ENCODE results near the gene JUN. TPM values are rescaled to one million over a fixed set of nuclear protein-coding genes. Genes with fewer than 3 reads are reported as not detected.
A peak's percentile ranks its signal among the peaks of the same experiment; 100 is the strongest.

The JUN gene
- total and polyA plus RNA-seq, 2 of the 13 experiments (the other 11 are each of a cell fraction or from before 2014, with no cell fraction given) = 18.2 to 22.3 TPM

GRCh38 chr1:58786184-58786926 is 2.5 kb upstream of the JUN start:
- peak; percentile 93 for TF ChIP-seq ZNF12 (CRISPR knock-in tag; IDR thresholded peaks at IDR 0.05)
- no peak for TF ChIP-seq TBP (CRISPR knock-in tag; IDR thresholded peaks at IDR 0.05)
- TF ChIP-seq ZNF768 (CRISPR knock-in tag; IDR thresholded peaks at IDR 0.05) = peak; percentile 53; the same call in 1 of the 2 replicates
- DNase-seq (ENCODE audit: low spot score) = no peak
- BruUV-seq (replicated peaks) = no TSS peak
- Histone ChIP-seq H2AFZ (ENCODE audit: low read length) (no peak overlapping the region), H3K4me1 (ENCODE audit: insufficient read depth, low read length) (peaks cover 18% of the 10 kb centered on the region), H3K9me3 (ENCODE audit: low read length) (no peaks in the 10 kb centered on the region), H3K27me3 (ENCODE audit: control insufficient read depth in 1 of 2, insufficient read depth in 2 of 2, low read length in 2 of 2) (no peaks in the 10 kb centered on the region; a peak in 1 of 5 replicates), H4K20me1 (ENCODE audit: insufficient read depth, low read length) (peaks cover 23% of the 10 kb centered on the region), H3K79me2 (ENCODE audit: insufficient read depth, low read length) (peaks cover 20% of the 10 kb centered on the region), H3K27ac (ENCODE audit: extremely low read length, insufficient read depth, low read length) (no peak overlapping the region), H3K4me2 (ENCODE audit: low read depth, low read length) (no peak overlapping the region), H3K4me3 (replicated peaks in 1 of 3; ENCODE audit: insufficient read depth in 1 of 3, low read depth in 2 of 3, low read length in 3 of 3) (no peak overlapping the region), H3K9ac (ENCODE audit: insufficient read depth, low read depth, low read length) (no peak overlapping the region), H3K36me3 (replicated peaks in 1 of 2; ENCODE audit: control insufficient read depth in 1 of 2, insufficient read depth in 2 of 2, low read length in 2 of 2) (no peaks in the 10 kb centered on the region)
- in situ Hi-C loops (cut with HindIII; ENCODE audit: extremely low pct_ligation_motif_present, low pct_unique_long_range_greater_than_20kb) = loop anchor here (5.0 to 10.0 kb wide), 3 partner anchors 96 to 508 kb away; partner anchors contain the start of gene FGGY
- POLR2A ChIA-PET = interaction anchor here (1.2 to 1.3 kb wide), 2 partner anchors 20 to 22 kb away, joined by 3 read pairs; no protein-coding TSS in a partner anchor
- CTCF ChIA-PET (ENCODE audit: low intra/inter-chr PET ratio, low total read pairs) = no interaction called here
- ATAC-seq = no peak
- 82% methylated on average over 6 of the region's 6 CpGs for WGBS (ENCODE audit: low lambda C conversion rate)
- FAIRE-seq = no peak
- intact Hi-C loops (cut with micrococcal nuclease; ENCODE audit: unreplicated experiment) = loop anchor here (10.0 kb wide), 4 partner anchors 358 to 908 kb away; no protein-coding TSS in a partner anchor

GRCh38 chr1:58785442-58786058 is 1.7 kb upstream of the JUN start:
- H3K36me3 ChIP-seq (replicated peaks in 1 of 2; ENCODE audit: control insufficient read depth in 1 of 2, insufficient read depth in 2 of 2, low read length in 2 of 2) = no peaks in the 10 kb centered on the region
- H3K9me3 ChIP-seq (ENCODE audit: low read length) = no peaks in the 10 kb centered on the region
- ATAC-seq (peak; percentile 4), FAIRE-seq (no peak), DNase-seq (ENCODE audit: low spot score) (peak; percentile 36)
- H3K4me1 ChIP-seq (ENCODE audit: insufficient read depth, low read length) = peaks cover 26% of the 10 kb centered on the region
- H4K20me1 ChIP-seq (ENCODE audit: insufficient read depth, low read length) = peaks cover 31% of the 10 kb centered on the region
- CTCF ChIA-PET (ENCODE audit: low intra/inter-chr PET ratio, low total read pairs) = no interaction called here
- H3K4me2 ChIP-seq (ENCODE audit: low read depth, low read length) = peak overlapping the region; percentile 99
- no TSS peak for BruUV-seq (replicated peaks)
- peaks cover 24% of the 10 kb centered on the region for H3K79me2 ChIP-seq (ENCODE audit: insufficient read depth, low read length)
- H3K27me3 ChIP-seq (ENCODE audit: control insufficient read depth in 1 of 2, insufficient read depth in 2 of 2, low read length in 2 of 2) = no peaks in the 10 kb centered on the region; a peak in 1 of 5 replicates
- in situ Hi-C loops (cut with HindIII; ENCODE audit: extremely low pct_ligation_motif_present, low pct_unique_long_range_greater_than_20kb) (loop anchor here (5.0 to 10.0 kb wide), 3 partner anchors 97 to 509 kb away; partner anchors contain the start of gene FGGY), intact Hi-C loops (cut with micrococcal nuclease; ENCODE audit: unreplicated experiment) (loop anchor here (2.0 to 10.0 kb wide), 6 partner anchors 97 to 909 kb away; no protein-coding TSS in a partner anchor)
- peak overlapping the region; percentile 87; the same call in 1 of the 2 replicates for H3K9ac ChIP-seq (ENCODE audit: insufficient read depth, low read depth, low read length)
- H2AFZ ChIP-seq (ENCODE audit: low read length) = no peak overlapping the region
- 3% methylated on average over 10 of the region's 14 CpGs for WGBS (ENCODE audit: low lambda C conversion rate)
- H3K27ac ChIP-seq (ENCODE audit: extremely low read length, insufficient read depth, low read length) = no peak overlapping the region
- POLR2A ChIA-PET = interaction anchor here (0.6 to 3.8 kb wide), 5 partner anchors 21 to 116 kb away, joined by 3 to 31 read pairs (median 5); no protein-coding TSS in a partner anchor
- H3K4me3 ChIP-seq (replicated peaks in 1 of 3; ENCODE audit: insufficient read depth in 1 of 3, low read depth in 2 of 3, low read length in 3 of 3) = peak overlapping the region; percentile 79 to 90 (median 86)
- TF ChIP-seq BCLAF1 (IDR thresholded peaks at IDR 0.05) (no peak), TFAP4 (IDR thresholded peaks at IDR 0.05; ENCODE audit: borderline replicate concordance, low read depth) (peak; percentile 30; the same call in 1 of the 2 replicates), KDM2A (CRISPR knock-in tag; IDR thresholded peaks at IDR 0.05; ENCODE audit: borderline replicate concordance, low read depth) (no peak), FOXP4 (CRISPR knock-in tag; IDR thresholded peaks at IDR 0.05) (no peak), ZSCAN21 (CRISPR knock-in tag; IDR thresholded peaks at IDR 0.05; ENCODE audit: borderline replicate concordance) (no peak), SUZ12 (IDR thresholded peaks at IDR 0.05; ENCODE audit: low read depth, low read length) (no peak), RFXANK (CRISPR knock-in tag; IDR thresholded peaks at IDR 0.05) (no peak)

Data from HepG2 (cell line).